Smooth muscle cell (in vitro differentiated cells): ENCODE results near the gene STARD7. TPM values are rescaled to one million over a fixed set of nuclear protein-coding genes. Genes with fewer than 3 reads are reported as not detected.

Source experiments
- DNase-seq: peaks from one replicate; lab custom pipeline; 2025; ENCODE audit not compliant: unreplicated experiment; lab: John Stamatoyannopoulos, UW
- H2AFZ ChIP-seq: fragments of 200-600 bp; sonication (generic); 2 replicates; pipeline ENCODE4 v1.6.0; 2016; ENCODE audit warnings: antibody characterized with exemption, low read depth, mild to moderate bottlenecking
- H3F3A ChIP-seq: fragments of 200-600 bp; sonication (generic); 2 replicates; pipeline ENCODE4 v1.6.0; 2017; ENCODE audit warnings: antibody characterized with exemption, low read depth
- H3K27ac ChIP-seq: fragments of 200-600 bp; sonication (generic); 2 replicates; pipeline ENCODE4 v1.5.1; 2016; ENCODE audit warnings: low read depth, mild to moderate bottlenecking
- H3K27me3 ChIP-seq: fragments of 200-600 bp; sonication (generic); 2 replicates; pipeline ENCODE4 v1.6.1; 2016; ENCODE audit warnings: low read depth, mild to moderate bottlenecking
- H3K36me3 ChIP-seq: fragments of 200-600 bp; sonication (generic); 2 replicates; pipeline ENCODE4 v1.5.1; 2016; ENCODE audit warnings: low read depth
- H3K4me1 ChIP-seq: fragments of 200-600 bp; sonication (generic); 2 replicates; pipeline ENCODE4 v1.5.1; 2016; ENCODE audit warnings: low read depth
- H3K4me2 ChIP-seq: fragments of 200-600 bp; sonication (generic); 2 replicates; pipeline ENCODE4 v1.6.0; 2016; ENCODE audit warnings: mild to moderate bottlenecking
- H3K4me3 ChIP-seq: fragments of 200-600 bp; sonication (generic); 2 replicates; pipeline ENCODE4 v1.5.1; 2016; ENCODE audit warnings: mild to moderate bottlenecking
- H3K79me2 ChIP-seq: fragments of 200-600 bp; sonication (generic); 2 replicates; pipeline ENCODE4 v1.6.0; 2016; ENCODE audit warnings: low read depth, mild to moderate bottlenecking
- H3K9ac ChIP-seq: fragments of 200-600 bp; sonication (generic); 2 replicates; pipeline ENCODE4 v1.6.0; 2016; ENCODE audit warnings: low read depth
- H3K9me3 ChIP-seq: fragments of 200-600 bp; sonication (generic); replicated peaks from 2 replicates; pipeline ENCODE4 v1.5.1; 2016; ENCODE audit warnings: low read depth
- H4K20me1 ChIP-seq: fragments of 200-600 bp; sonication (generic); 2 replicates; pipeline ENCODE4 v1.6.0; 2016; ENCODE audit warnings: low read depth
- CTCF ChIP-seq: fragments of 200-600 bp; sonication (generic); IDR thresholded peaks from 2 replicates; pipeline ENCODE4 v1.5.1; 2017; ENCODE audit warnings: borderline replicate concordance, mild to moderate bottlenecking, antibody characterized with exemption; ENCODE audit not compliant: insufficient read depth, poor library complexity, severe bottlenecking
- WGBS: methylation state at CpG from one replicate; pipeline ENCODE4 v1.1.7; 2016; ENCODE audit warnings: low lambda C conversion rate; 5-methylcytosine and 5-hydroxymethylcytosine counted together
- polyA plus RNA-seq: library from polyadenylated mRNA; unstranded; fragments of >200 nt; fragmentation: Nextera tagmentation; extraction: Ambion mirVana; gene quantifications from 2 replicates; pipeline ENCODE4 v1.2.1, GENCODE V29; 2016
- total RNA-seq: library from RNA; depleted of rRNA; stranded (reverse); fragments of >200 nt; gene quantifications from 2 replicates; pipeline ENCODE4 v1.2.3, GENCODE V29; 2014

STARD7 gene
- total and polyA plus RNA-seq, 2 experiments from 2014 or later, result 62.3 to 64.4 TPM

GRCh38 chr2:96191937-96192670, 16.5 kb downstream of the STARD7 start:
- Histone ChIP-seq H4K20me1 (peaks cover 35% of the 10 kb centered on the region), H3K27me3 (no peaks in the 10 kb centered on the region), H3F3A (no peaks in the 10 kb centered on the region), H3K27ac (no peak overlapping the region), H3K9me3 (no peaks in the 10 kb centered on the region), H3K79me2 (peaks cover 23% of the 10 kb centered on the region), H3K36me3 (peaks cover 25% of the 10 kb centered on the region), H2AFZ (no peak overlapping the region), H3K4me3 (no peak overlapping the region), H3K9ac (no peak overlapping the region), H3K4me2 (no peak overlapping the region), H3K4me1 (no peaks in the 10 kb centered on the region)
- DNase-seq, result no peak
- TF ChIP-seq CTCF, result no peak
- WGBS, result 97% methylated on average over 11 of the region's 11 CpGs

- Histone ChIP-seq H2AFZ (no peak overlapping the region), H3K4me2 (no peak overlapping the region), H3K9me3 (no peaks in the 10 kb centered on the region), H3K27me3 (no peaks in the 10 kb centered on the region), H3K4me3 (no peak overlapping the region), H4K20me1 (peaks cover 9% of the 10 kb centered on the region), H3K9ac (no peak overlapping the region), H3K4me1 (no peaks in the 10 kb centered on the region), H3K36me3 (peaks cover 37% of the 10 kb centered on the region), H3K27ac (no peak overlapping the region), H3K79me2 (peaks cover 5% of the 10 kb centered on the region), H3F3A (no peaks in the 10 kb centered on the region)
- 88% methylated on average over 12 of the region's 12 CpGs for WGBS
- no peak for DNase-seq
- no peak for TF ChIP-seq CTCF
Measured at GRCh38 chr2:96188821-96189526, 19.7 kb downstream of the STARD7 start.

GRCh38 chr2:96186562-96186961, 22.1 kb downstream of the STARD7 start:
- no peaks in the 10 kb centered on the region for H3K4me1 ChIP-seq
- no peaks in the 10 kb centered on the region for H3K79me2 ChIP-seq
- H3K9me3 ChIP-seq, result no peaks in the 10 kb centered on the region
- H3F3A ChIP-seq, result no peaks in the 10 kb centered on the region
- no peak overlapping the region for H3K27ac ChIP-seq
- H4K20me1 ChIP-seq, result peaks cover 5% of the 10 kb centered on the region
- no peak for TF ChIP-seq CTCF
- H2AFZ ChIP-seq, result no peak overlapping the region
- H3K4me2 ChIP-seq, result no peak overlapping the region
- no peak overlapping the region for H3K9ac ChIP-seq
- H3K36me3 ChIP-seq, result peaks cover 16% of the 10 kb centered on the region
- H3K4me3 ChIP-seq, result no peak overlapping the region
- H3K27me3 ChIP-seq, result no peaks in the 10 kb centered on the region
- DNase-seq, result no peak
- 95% methylated on average over 5 of the region's 5 CpGs for WGBS
